HG03520 (cell line): Measurements from ENCODE around the gene ZNF385B.

Source experiments
- ATAC-seq: cut with Tn5 transposase; IDR thresholded peaks from one replicate; pipeline ENCODE4 v1.9.1; 2021; ENCODE audit warnings: mild to moderate bottlenecking, moderate library complexity; ENCODE audit not compliant: unreplicated experiment

Gene ZNF385B

DNA sequence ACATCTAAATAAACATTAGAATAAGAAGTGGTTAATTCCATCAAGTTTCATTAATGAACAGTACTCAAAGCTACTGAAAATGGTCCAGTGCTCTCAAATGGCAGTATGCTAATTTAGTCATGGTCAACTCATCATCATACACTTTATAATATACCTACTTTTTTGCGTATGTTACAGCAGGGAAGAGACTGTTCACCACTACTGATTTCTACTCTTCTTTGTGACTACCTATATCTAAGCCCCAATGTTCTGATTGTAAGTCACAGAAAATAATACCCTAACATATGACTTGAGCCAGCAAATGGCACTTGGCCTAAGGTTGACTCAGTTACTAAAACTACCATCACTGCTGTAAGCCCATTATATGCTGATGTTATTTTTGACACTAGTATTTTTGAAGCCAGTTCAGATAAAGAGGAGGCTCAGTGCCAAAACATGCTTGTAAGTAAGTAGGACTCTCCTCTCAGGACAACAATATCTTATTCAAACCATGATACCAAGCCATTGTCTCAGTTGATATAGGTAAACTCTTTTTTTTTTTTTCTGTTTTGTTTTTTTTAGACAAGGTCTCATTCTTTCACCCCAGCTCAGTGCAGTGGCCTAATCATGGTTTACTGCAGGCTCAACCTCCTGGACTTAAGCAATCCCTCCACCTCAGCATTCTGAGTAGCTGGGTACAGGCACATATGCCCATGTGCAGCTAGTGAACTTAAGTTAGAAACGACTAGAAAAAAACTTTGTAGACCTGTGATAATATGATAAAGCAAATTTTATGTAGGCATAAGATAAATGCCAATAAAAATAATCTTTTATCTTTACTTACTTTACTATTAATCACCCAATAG lies 266.9 kb downstream of the ZNF385B start:
- no peak for ATAC-seq

- no peak for ATAC-seq
These were observed 268.1 kb downstream of the ZNF385B start for GRCh38 chr2:179593323-179593722.

DNA sequence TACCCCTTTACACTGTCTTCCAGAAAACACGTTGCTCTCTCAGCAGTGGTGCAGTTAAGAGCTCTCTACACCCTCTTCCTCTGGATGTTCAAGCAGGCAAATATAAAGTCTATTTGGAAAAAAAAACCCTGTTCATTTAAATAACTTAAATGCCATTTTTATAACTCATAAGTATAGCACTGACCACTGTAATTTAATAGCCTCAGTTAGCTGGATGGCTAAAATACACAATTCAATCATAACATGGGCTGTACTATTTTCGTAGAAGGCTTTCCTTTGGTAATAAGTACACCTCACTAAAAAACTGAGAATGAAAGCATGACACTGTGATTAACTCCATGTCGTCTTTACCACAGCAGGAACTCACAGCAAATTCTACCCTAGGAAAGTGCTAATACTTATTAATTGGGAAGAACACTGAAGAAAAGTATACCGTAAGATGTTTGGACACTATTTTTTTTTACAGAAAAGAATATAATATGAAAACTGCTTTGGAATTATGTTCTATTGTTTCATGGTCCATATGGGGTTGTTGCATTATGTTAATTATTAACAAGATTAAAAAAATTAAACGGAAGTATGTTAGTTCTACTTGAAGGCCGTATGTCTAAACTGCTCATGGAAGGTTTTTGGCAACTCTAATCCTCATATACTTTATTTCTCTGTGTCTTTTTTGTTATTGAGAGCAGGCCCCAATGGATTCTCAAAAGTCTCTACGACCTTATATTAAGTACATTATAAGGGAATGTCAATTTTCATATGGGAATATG lies 269.1 kb downstream of the ZNF385B start:
- no peak for ATAC-seq

DNA sequence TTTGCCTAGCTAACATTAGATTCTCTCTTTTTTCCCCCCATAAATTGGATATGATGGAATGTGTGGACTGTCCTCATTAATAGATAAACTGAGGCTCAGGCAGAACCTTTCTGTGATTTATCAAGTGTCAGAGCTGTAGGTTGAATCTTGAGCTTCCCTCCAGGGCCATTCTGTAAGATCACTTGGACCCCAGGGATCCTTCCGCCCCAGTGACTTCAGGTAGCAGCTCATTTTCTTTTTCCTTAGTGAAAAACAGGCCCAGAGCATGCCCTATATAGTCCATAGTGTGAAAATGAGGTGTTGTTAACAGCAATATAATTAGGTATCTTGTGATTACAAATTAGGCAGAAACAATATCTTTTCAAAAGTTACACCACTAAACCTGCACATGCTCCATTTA lies 269.7 kb downstream of the ZNF385B start:
- ATAC-seq, result no peak

GRCh38 chr2:179588486-179589145 lies 272.8 kb downstream of the ZNF385B start:
- no peak for ATAC-seq

GRCh38 chr2:179584760-179585159 lies 276.7 kb downstream of the ZNF385B start:
- no peak for ATAC-seq

DNA sequence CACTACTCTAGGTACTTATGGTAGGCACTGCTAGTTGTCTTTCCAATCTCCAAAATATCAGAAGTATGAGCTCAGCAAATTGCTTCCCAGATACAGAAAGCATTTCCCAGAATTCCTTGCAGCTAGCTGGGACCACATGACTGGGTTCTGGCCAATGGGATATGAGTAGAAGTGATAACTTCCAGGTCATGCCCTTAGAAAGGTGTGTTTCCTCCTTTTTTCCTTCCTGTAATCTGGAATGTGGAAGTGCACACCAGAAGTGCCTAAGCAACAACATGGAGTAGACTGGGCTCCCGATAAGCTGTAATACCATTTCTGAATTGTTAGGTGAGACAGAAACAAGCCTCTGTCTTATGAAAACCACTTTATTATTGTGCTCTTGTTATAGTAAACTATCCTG lies 279.8 kb downstream of the ZNF385B start:
- no peak for ATAC-seq

GRCh38 chr2:179580378-179581146 lies 280.9 kb downstream of the ZNF385B start:
- no peak for ATAC-seq

DNA sequence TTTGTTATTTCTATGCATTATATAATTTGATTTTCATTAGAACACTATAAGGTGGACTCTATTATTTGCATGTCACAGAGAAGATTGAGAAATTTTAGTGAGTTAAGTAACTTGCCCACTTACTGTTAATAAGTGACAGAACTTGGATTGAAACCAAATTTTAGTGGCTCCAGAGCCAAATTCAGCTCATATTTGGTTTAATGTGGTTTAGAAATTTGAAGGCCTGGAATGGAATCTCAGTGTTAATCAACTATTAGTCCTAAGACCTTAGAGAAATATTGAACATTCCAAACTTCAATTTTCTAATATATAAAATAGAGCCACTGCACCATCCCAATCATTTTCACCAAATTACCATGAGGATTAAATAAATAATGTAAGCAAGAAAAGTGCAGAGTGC lies 281.6 kb downstream of the ZNF385B start:
- no peak for ATAC-seq

GRCh38 chr2:179578171-179578916 lies 283.1 kb downstream of the ZNF385B start:
- ATAC-seq, result no peak

- no peak for ATAC-seq
These were observed 287.3 kb downstream of the ZNF385B start for GRCh38 chr2:179574061-179574519.

DNA sequence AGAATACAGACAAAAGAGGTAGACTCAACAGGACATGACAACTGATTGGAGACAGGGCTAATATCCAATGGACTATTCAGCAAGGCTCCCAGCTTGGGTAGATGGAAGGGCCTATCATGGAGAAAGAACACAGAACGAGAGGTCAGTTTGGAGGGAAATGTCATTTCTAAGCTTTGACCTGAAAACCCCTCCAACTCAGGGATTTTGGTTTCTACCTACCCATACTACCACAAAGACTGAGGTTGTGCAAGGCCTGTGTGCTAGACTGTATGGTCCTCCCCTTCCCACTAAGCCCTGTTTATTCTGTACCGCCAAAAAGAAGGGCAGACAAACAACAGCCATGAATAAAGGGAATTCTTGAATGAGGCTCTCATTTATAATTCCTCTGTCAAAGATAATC lies 288.9 kb downstream of the ZNF385B start:
- no peak for ATAC-seq

- no peak for ATAC-seq
These were observed 289.7 kb downstream of the ZNF385B start for GRCh38 chr2:179571721-179572120.

DNA sequence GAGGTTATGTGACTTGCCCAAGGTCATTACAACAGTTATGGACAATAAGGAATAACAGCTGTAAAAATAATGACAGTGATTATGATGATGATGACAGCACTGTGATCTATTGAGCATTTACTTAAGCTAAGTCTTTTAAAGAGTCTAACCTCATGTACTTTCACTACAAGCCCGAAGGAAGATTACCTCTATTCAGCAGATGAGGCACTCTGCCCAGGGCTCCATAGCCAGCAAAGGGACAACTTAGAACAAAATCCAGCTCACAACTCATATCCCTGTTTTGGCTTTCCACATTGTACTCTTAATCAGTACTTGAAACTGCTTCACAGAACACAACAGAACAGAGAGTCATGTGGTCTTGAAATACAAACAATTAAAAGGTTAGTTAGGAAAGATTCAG lies 290.2 kb downstream of the ZNF385B start:
- no peak for ATAC-seq

- no peak for ATAC-seq
These were observed 291.6 kb downstream of the ZNF385B start for GRCh38 chr2:179569831-179570233.

- ATAC-seq, result no peak
These were observed 295.6 kb downstream of the ZNF385B start for GRCh38 chr2:179565807-179566206.

DNA sequence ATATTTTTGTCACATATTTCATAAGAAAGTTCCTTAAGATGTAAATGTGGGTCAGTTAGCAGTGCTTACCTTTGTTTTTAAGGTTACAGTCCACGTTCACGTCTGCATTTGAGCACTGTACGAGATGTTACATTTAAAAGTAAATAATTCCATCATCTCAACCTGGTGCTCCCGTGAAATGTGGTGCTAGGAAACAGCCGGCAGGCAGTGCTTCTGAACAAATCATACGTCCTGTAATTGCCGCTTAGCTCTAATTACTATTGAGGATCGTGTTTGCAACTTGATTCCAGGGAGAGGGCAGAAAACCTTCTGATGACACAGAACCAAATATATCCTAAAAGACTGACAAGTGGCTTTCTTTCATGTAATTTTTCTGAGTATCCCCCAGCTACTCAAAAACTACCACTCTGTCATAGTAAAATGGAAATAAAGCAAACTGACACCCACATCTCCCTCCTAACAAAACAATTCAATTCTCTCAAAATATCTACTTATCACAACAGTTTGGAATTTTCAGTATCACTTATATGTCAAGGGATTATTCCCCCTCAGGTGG lies 299.0 kb downstream of the ZNF385B start:
- no peak for ATAC-seq

DNA sequence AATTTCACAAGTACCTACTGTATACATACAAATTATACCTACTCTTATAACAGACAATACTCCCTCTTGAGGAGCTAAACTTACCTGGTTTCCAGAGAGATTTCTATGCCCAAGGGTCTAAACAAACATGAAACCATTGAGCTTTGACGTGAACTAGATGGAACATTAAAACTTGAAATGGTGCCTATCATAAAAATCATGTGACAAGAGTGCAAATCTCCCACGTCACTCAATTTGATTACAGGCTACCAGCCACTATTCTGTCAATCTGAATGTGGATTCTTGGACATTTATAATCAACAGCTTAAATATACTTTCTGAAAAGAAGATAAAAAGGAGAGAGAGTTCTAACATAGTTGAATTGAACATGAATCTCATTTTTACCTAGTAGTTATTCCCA lies 299.7 kb downstream of the ZNF385B start:
- no peak for ATAC-seq

GRCh38 chr2:179560257-179560735 lies 301.1 kb downstream of the ZNF385B start:
- ATAC-seq, result no peak
